GM12878 (cell line): Measurements from ENCODE around the gene ZNF525. TPM values are rescaled to one million over a fixed set of nuclear protein-coding genes. Genes with fewer than 3 reads are reported as not detected.
A peak's percentile ranks its signal among the peaks of the same experiment; 100 is the strongest.

Source experiments
- ATAC-seq: fragments of 200-7000 bp; cut with Tn5 transposase; 3 replicates; pipeline ENCODE4 v1.9.1; 2020; ENCODE audit warnings: mild to moderate bottlenecking, moderate library complexity
- BruUV-seq: library from RNA; stranded (reverse); fragments of 400-500 nt; replicated peaks from 2 replicates; lab custom pipeline; 2021; lab: Mats Ljungman, UMichigan
- CTCF ChIA-PET: fragments of 300-600 bp; sonication (Branson Sonifier 250); formaldehyde crosslinking; extraction: SDS; loops from one replicate; lab custom pipeline; 2021; ENCODE audit warnings: inconsistent platforms; lab: Yijun Ruan, JAX
- POLR2A ChIA-PET: fragments of 350-600 bp; formaldehyde crosslinking; extraction: SDS; loops from one replicate; lab custom pipeline; 2021; ENCODE audit warnings: inconsistent platforms; lab: Charles Lee
- RAD21 ChIA-PET: fragments of 300-600 bp; sonication (Branson Sonifier 250); formaldehyde crosslinking; loops from one replicate; lab custom pipeline; 2023; ENCODE audit warnings: antibody characterized with exemption; ENCODE audit not compliant: unreplicated experiment; lab: Charles Lee
- SMC1A ChIA-PET: fragments of 300-600 bp; sonication (Branson Sonifier 250); formaldehyde crosslinking; loops from one replicate; lab custom pipeline; 2023; ENCODE audit not compliant: unreplicated experiment, uncharacterized antibody; lab: Charles Lee
- DNase-seq: peaks from one replicate; pipeline ENCODE4 v3.0.0-alpha.2; 2011; ENCODE audit warnings: low read depth, low spot score
- FAIRE-seq: peaks from 3 replicates; lab custom pipeline; 2011; peaks lifted over from hg19 to GRCh38; lab: Jason Lieb, UNC
- H2AFZ ChIP-seq: 2 replicates; pipeline ENCODE4 v1.6.0; 2011; ENCODE audit warnings: low read depth, low read length, control low read depth; ENCODE audit not compliant: control insufficient read depth
- H3K27ac ChIP-seq: 2 replicates; pipeline ENCODE4 v1.5.1; 2011; ENCODE audit warnings: control low read depth; ENCODE audit not compliant: control insufficient read depth, insufficient read depth
- H3K27me3 ChIP-seq, 2 experiments: replicated peaks in 1 of 2; 2 replicates each; pipeline versions ENCODE4 v1.6.0 to v1.6.1; 2011; ENCODE audit warnings: low read length in 1 of 2; ENCODE audit not compliant: control insufficient read depth in 2 of 2, insufficient read depth in 2 of 2
- H3K36me3 ChIP-seq, 2 experiments: 2 replicates each; pipeline ENCODE4 v1.5.1; 2011; ENCODE audit warnings: low read length in 1 of 2; ENCODE audit not compliant: control insufficient read depth in 2 of 2, insufficient read depth in 2 of 2
- H3K4me1 ChIP-seq: 2 replicates; pipeline ENCODE4 v1.6.1; 2011; ENCODE audit warnings: mild to moderate bottlenecking, low read length, moderate library complexity, mixed read lengths; ENCODE audit not compliant: control insufficient read depth, insufficient read depth
- H3K4me2 ChIP-seq: 2 replicates; pipeline ENCODE4 v1.6.0; 2011; ENCODE audit warnings: control low read depth; ENCODE audit not compliant: control insufficient read depth, insufficient read depth
- H3K4me3 ChIP-seq: fragments of 200-600 bp; sonication (generic); 2 replicates; pipeline ENCODE4 v1.5.1; 2016
- H3K79me2 ChIP-seq: 2 replicates; pipeline ENCODE4 v1.6.0; 2011; ENCODE audit warnings: low read length; ENCODE audit not compliant: control insufficient read depth, insufficient read depth
- H3K9ac ChIP-seq: 2 replicates; pipeline ENCODE4 v1.8.0; 2011; ENCODE audit warnings: low read length, control low read depth, mixed read lengths; ENCODE audit not compliant: control insufficient read depth, insufficient read depth
- H3K9me3 ChIP-seq: replicated peaks from 3 replicates; pipeline ENCODE4 v1.5.1; 2011; ENCODE audit warnings: mild to moderate bottlenecking, low read length; ENCODE audit not compliant: control insufficient read depth, insufficient read depth
- H4K20me1 ChIP-seq: 2 replicates; pipeline ENCODE4 v1.6.0; 2011; ENCODE audit not compliant: control insufficient read depth, insufficient read depth
- GATAD2B ChIP-seq: fragments of 450-650 bp; conservative IDR thresholded peaks from 2 replicates; pipeline ENCODE4 v1.6.1; 2017; ENCODE audit warnings: low read depth, mild to moderate bottlenecking, moderate library complexity
- IKZF1 ChIP-seq: fragments of 450-650 bp; conservative IDR thresholded peaks from 2 replicates; pipeline ENCODE4 v1.6.1; 2017; ENCODE audit warnings: antibody characterized with exemption, mild to moderate bottlenecking
- MEF2A ChIP-seq: IDR thresholded peaks from 2 replicates; pipeline ENCODE4 v1.6.1; 2011; ENCODE audit warnings: low read depth, mild to moderate bottlenecking, low read length, moderate library complexity; ENCODE audit not compliant: insufficient read depth
- MEF2B ChIP-seq: fragments of 450-650 bp; IDR thresholded peaks from 2 replicates; pipeline ENCODE4 v1.6.1; 2018; ENCODE audit warnings: mild to moderate bottlenecking, moderate library complexity; ENCODE audit not compliant: partially characterized antibody, poor library complexity, severe bottlenecking
- MTA2 ChIP-seq: fragments of 450-650 bp; IDR thresholded peaks from 2 replicates; pipeline ENCODE4 v1.6.1; 2016; ENCODE audit warnings: low read depth, mild to moderate bottlenecking, moderate library complexity
- NBN ChIP-seq: fragments of 450-650 bp; IDR thresholded peaks from 2 replicates; pipeline ENCODE4 v1.6.1; 2016
- NRF1 ChIP-seq: conservative IDR thresholded peaks from 2 replicates; pipeline ENCODE4 v1.6.1; 2011; ENCODE audit warnings: mild to moderate bottlenecking, low read depth, low read length, improper control_type of control experiment
- PKNOX1 ChIP-seq: fragments of 450-650 bp; IDR thresholded peaks from 2 replicates; pipeline ENCODE4 v1.6.1; 2016; ENCODE audit warnings: mild to moderate bottlenecking
- PML ChIP-seq: IDR thresholded peaks from 2 replicates; pipeline ENCODE4 v1.6.1; 2012; ENCODE audit warnings: low read length, inconsistent platforms
- POLR2AphosphoS2 ChIP-seq: IDR thresholded peaks from 2 replicates; pipeline ENCODE4 v1.6.1; 2011; ENCODE audit warnings: low read depth, mild to moderate bottlenecking, low read length, improper control_type of control experiment, moderate library complexity
- POU2F2 ChIP-seq: IDR thresholded peaks from 3 replicates; pipeline ENCODE4 v1.6.1; 2011; ENCODE audit warnings: low read depth, mild to moderate bottlenecking, low read length, borderline replicate concordance
- RB1 ChIP-seq: fragments of 450-650 bp; formaldehyde crosslinking; IDR thresholded peaks from 2 replicates; pipeline ENCODE4 v1.6.1; 2017; ENCODE audit warnings: mild to moderate bottlenecking, borderline replicate concordance
- SIN3A ChIP-seq: IDR thresholded peaks from 2 replicates; pipeline ENCODE4 v1.6.1; 2012; ENCODE audit warnings: low read depth, low read length, improper control_type of control experiment
- SIX5 ChIP-seq: IDR thresholded peaks from 2 replicates; pipeline ENCODE4 v1.6.1; 2011; ENCODE audit warnings: mild to moderate bottlenecking, low read depth, low read length, moderate library complexity; ENCODE audit not compliant: severe bottlenecking
- SMAD5 ChIP-seq: IDR thresholded peaks from 2 replicates; pipeline ENCODE4 v1.6.1; 2016; ENCODE audit warnings: antibody characterized with exemption, low read depth
- TAF1 ChIP-seq: IDR thresholded peaks from 2 replicates; pipeline ENCODE4 v1.6.1; 2011; ENCODE audit warnings: mild to moderate bottlenecking, low read depth, low read length, borderline replicate concordance
- TCF12 ChIP-seq: IDR thresholded peaks from 2 replicates; pipeline ENCODE4 v1.6.1; 2011; ENCODE audit warnings: low read depth, mild to moderate bottlenecking, low read length
- USF1 ChIP-seq: IDR thresholded peaks from 2 replicates; pipeline ENCODE4 v1.6.1; 2011; ENCODE audit warnings: borderline replicate concordance, low read depth, mild to moderate bottlenecking, moderate library complexity, mixed read lengths, low read length; ENCODE audit not compliant: insufficient read depth; ENCODE audit errors: extremely low read length
- YY1 ChIP-seq: IDR thresholded peaks from 2 replicates; pipeline ENCODE4 v1.6.1; 2011; ENCODE audit warnings: low read depth, mild to moderate bottlenecking, low read length
- WGBS: methylation state at CpG from one replicate; pipeline ENCODE4 v1.1.6; 2016; ENCODE audit warnings: low lambda C conversion rate; ENCODE audit not compliant: insufficient replicate concordance, insufficient coverage; ENCODE audit errors: missing lambda C conversion rate; 5-methylcytosine and 5-hydroxymethylcytosine counted together
- in situ Hi-C: fragments of 300-500 bp; cut with MboI; formaldehyde crosslinking; loops from 9 replicates; pipeline ENCODE4 v1.14.3; 2018; ENCODE audit warnings: mixed read lengths
- intact Hi-C: fragments of 100-400 bp; cut with micrococcal nuclease; formaldehyde crosslinking; loops from one replicate; pipeline ENCODE4 v1.14.2; 2022; ENCODE audit not compliant: unreplicated experiment
- polyA plus RNA-seq, 11 experiments: library from polyadenylated mRNA; depleted of rRNA in 4 of 11; unstranded in 6 of 11; stranded (reverse) in 5 of 11; fragments of >200 nt; fragmentation: Nextera tagmentation in 4 of 11; fragmentation: Illumina TruSeq in 1 of 11; extraction: Ambion mirVana in 4 of 11; extraction: Trizol in 1 of 11; gene quantifications; 1 replicate in 1 of 11; 2 replicates in 10 of 11; pipeline versions ENCODE4 v1.2.1 to v1.2.3, GENCODE V29; 2011 to 2016; ENCODE audit warnings: inconsistent platforms in 2 of 11, missing spikeins in 2 of 11, low read depth in 1 of 11
- total RNA-seq, 4 experiments: library from RNA; depleted of rRNA in 3 of 4; stranded (reverse); fragments of >200 nt in 3 of 4; fragmentation: Illumina TruSeq in 1 of 4; extraction: Trizol in 1 of 4; gene quantifications; 2 replicates each; pipeline versions ENCODE4 v1.2.1 to v1.2.3, GENCODE V29; 2013 to 2021

Gene ZNF525
- total and polyA plus RNA-seq, 10 of the 15 experiments (the other 5 are each of a cell fraction or from before 2014, with no cell fraction given) = 3.0 to 25.8 (median 9.4) TPM

GRCh38 chr19:53333463-53334449 is 31.7 kb upstream of the ZNF525 start, which contains the start of gene ZNF845:
ZNF845 (plus strand) TSS chr19:53333749; CDS start chr19:53341308, 7,559 bp downstream.
- POLR2A ChIA-PET = no interaction called here
- no peaks in the 10 kb centered on the region for H3K4me1 ChIP-seq
- WGBS = 3% methylated on average over 61 of the region's 61 CpGs
- ATAC-seq (peak; percentile 100), DNase-seq (peak; percentile 63), FAIRE-seq (peak; percentile 87)
- peaks cover 8% of the 10 kb centered on the region; the same call in 2 of the 3 replicates for H3K9me3 ChIP-seq
- TSS peak; percentile 91 for BruUV-seq
- no peaks in the 10 kb centered on the region for H3K27me3 ChIP-seq
- in situ Hi-C loops = no loop called here
- RAD21 ChIA-PET = no interaction called here
- H3K27ac ChIP-seq = peak within 1 kb of the TSS; percentile 70
- no peaks in the 10 kb centered on the region for H4K20me1 ChIP-seq
- peak within 1 kb of the TSS; percentile 78 for H3K9ac ChIP-seq
- peaks cover 7% of the 10 kb centered on the region for H3K79me2 ChIP-seq
- SMC1A ChIA-PET = no interaction called here
- intact Hi-C loops = no loop called here
- no peaks in the 10 kb centered on the region; a peak in 2 of 4 replicates for H3K36me3 ChIP-seq
- H3K4me3 ChIP-seq = peak within 1 kb of the TSS; percentile 100
- peak within 1 kb of the TSS; percentile 89 for H3K4me2 ChIP-seq
- CTCF ChIA-PET = interaction anchor here (0.8 kb wide), 1 partner anchor 1096 kb away, joined by 3 read pairs; no protein-coding TSS in a partner anchor
- H2AFZ ChIP-seq = peak within 1 kb of the TSS; percentile 92
- TF ChIP-seq USF1 (no peak), POLR2AphosphoS2 (peak; percentile 84), PKNOX1 (peak; percentile 20; the same call in 1 of the 2 replicates), YY1 (0 out of 2 replicates have a peak, but pooled peaks have one; percentile 43), PML (0 out of 2 replicates have a peak, but pooled peaks have one; percentile 61), MEF2B (no peak), TCF12 (0 out of 2 replicates have a peak, but pooled peaks have one; percentile 9), MTA2 (no peak), RB1 (0 out of 2 replicates have a peak, but pooled peaks have one; percentile 39), NRF1 (peak; percentile 56), SIX5 (no peak), NBN (no peak), GATAD2B (peak; percentile 33; the same call in 1 of the 2 replicates), IKZF1 (0 out of 2 replicates have a peak, but pooled peaks have one; percentile 37), MEF2A (no peak), TAF1 (peak; percentile 74; the same call in 1 of the 2 replicates), SMAD5 (peak; percentile 66), POU2F2 (peak; percentile 41; the same call in 1 of the 3 replicates), SIN3A (0 out of 2 replicates have a peak, but pooled peaks have one; percentile 41)
